ENCODE measurements around the gene NXT1. TPM values are rescaled to one million over a fixed set of nuclear protein-coding genes. Genes with fewer than 3 reads are reported as not detected.

NXT1 gene
- total and polyA plus RNA-seq, 10 of the 15 experiments (the other 5 are each of a cell fraction or from before 2014, with no cell fraction given) = 10.2 to 66.7 (median 44.0) TPM

DNA sequence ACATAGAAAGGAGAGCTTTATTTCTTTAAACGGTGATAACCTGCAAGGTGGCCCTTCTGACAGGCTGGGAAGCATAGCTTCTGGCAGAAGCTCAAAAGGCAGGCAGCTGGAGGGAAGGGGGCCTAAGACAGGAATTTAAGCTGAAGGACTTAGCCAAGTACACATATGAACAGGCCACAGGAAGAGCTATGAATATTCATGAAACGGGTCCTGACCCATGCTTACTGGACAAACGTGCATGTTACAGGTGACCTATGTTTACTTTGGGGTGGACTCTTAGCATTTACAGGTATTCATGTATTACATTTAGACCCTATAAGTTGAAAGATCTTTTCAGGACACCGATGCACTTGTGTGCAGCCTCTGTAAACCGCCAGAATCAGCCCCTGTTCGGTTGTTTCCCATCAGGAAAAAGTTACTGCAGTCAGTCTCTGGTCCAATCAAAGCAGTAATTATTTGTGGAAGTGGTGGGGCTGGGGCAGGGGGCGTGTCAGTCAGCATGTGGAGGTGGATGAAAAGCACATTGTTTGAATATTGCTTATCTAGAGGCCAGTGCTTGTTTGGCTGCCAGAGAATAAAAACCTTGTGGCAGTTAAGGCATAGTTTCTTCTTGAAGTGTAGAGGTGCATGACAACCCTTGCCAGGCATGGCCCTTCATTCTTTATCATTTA, 8.5 kb downstream of the NXT1 start:
- H3K9ac ChIP-seq (ENCODE audit: control insufficient read depth, insufficient read depth, low read length) = no peak overlapping the region
- no peak for FAIRE-seq
- DNase-seq (ENCODE audit: low read depth, low spot score) = no peak
- POLR2A ChIA-PET = interaction anchor here (1.3 to 4.5 kb wide), 5 partner anchors 9 to 62 kb away, joined by 4 to 61 read pairs (median 8); partner anchors contain the start of genes NAPB and NXT1
- RAD21 ChIA-PET (ENCODE audit: unreplicated experiment) = interaction anchor here (1.2 to 2.1 kb wide), 4 partner anchors 8 to 62 kb away, joined by 4 to 31 read pairs (median 8); partner anchors contain the start of genes NAPB and NXT1
- H3K36me3 ChIP-seq (ENCODE audit: control insufficient read depth in 2 of 2, insufficient read depth in 2 of 2, low read length in 1 of 2) = peaks cover 3 to 8% of the 10 kb centered on the region in 2 experiments; a peak in 3 of 4 replicates
- SMC1A ChIA-PET (ENCODE audit: uncharacterized antibody, unreplicated experiment) = interaction anchor here (1.0 to 2.2 kb wide), 6 partner anchors 8 to 87 kb away, joined by 3 to 14 read pairs (median 5); partner anchors contain the start of gene NXT1
- H3K4me3 ChIP-seq = 0 out of 2 replicates have a peak overlapping the region, but pooled peaks have one; percentile 33
- TF ChIP-seq ZNF384 (IDR thresholded peaks at IDR 0.05; ENCODE audit: borderline replicate concordance, low read depth, low read length) (no peak), CREB1 (IDR thresholded peaks at IDR 0.05; ENCODE audit: low read depth) (no peak), POLR2AphosphoS2 (IDR thresholded peaks at IDR 0.05; ENCODE audit: low read depth, low read length) (no peak), NBN (IDR thresholded peaks at IDR 0.05) (no peak), NFYA (IDR thresholded peaks at IDR 0.05; ENCODE audit: borderline replicate concordance, low read depth, low read length) (no peak), SMAD1 (IDR thresholded peaks at IDR 0.05; ENCODE audit: low read depth, partially characterized antibody) (no peak), WRNIP1 (IDR thresholded peaks at IDR 0.05; ENCODE audit: borderline replicate concordance, low read depth, low read length) (no peak), CEBPB (IDR thresholded peaks at IDR 0.05; ENCODE audit: borderline replicate concordance in 1 of 2, low read depth in 2 of 2, low read length in 2 of 2) (no peak), CHD2 (IDR thresholded peaks at IDR 0.05; ENCODE audit: borderline replicate concordance, low read depth, low read length) (no peak)
- TF ChIP-seq, protein P1, sequence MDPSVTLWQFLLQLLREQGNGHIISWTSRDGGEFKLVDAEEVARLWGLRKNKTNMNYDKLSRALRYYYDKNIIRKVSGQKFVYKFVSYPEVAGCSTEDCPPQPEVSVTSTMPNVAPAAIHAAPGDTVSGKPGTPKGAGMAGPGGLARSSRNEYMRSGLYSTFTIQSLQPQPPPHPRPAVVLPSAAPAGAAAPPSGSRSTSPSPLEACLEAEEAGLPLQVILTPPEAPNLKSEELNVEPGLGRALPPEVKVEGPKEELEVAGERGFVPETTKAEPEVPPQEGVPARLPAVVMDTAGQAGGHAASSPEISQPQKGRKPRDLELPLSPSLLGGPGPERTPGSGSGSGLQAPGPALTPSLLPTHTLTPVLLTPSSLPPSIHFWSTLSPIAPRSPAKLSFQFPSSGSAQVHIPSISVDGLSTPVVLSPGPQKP (IDR thresholded peaks at IDR 0.05; ENCODE audit: low read depth, low read length) = no peak
- TF ChIP-seq, protein P2, sequence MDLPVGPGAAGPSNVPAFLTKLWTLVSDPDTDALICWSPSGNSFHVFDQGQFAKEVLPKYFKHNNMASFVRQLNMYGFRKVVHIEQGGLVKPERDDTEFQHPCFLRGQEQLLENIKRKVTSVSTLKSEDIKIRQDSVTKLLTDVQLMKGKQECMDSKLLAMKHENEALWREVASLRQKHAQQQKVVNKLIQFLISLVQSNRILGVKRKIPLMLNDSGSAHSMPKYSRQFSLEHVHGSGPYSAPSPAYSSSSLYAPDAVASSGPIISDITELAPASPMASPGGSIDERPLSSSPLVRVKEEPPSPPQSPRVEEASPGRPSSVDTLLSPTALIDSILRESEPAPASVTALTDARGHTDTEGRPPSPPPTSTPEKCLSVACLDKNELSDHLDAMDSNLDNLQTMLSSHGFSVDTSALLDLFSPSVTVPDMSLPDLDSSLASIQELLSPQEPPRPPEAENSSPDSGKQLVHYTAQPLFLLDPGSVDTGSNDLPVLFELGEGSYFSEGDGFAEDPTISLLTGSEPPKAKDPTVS (IDR thresholded peaks at IDR 0.05; ENCODE audit: low read depth, low read length) = no peak
- H2AFZ ChIP-seq (ENCODE audit: control insufficient read depth, low read depth, low read length) = no peak overlapping the region
- H3K9me3 ChIP-seq (replicated peaks; ENCODE audit: control insufficient read depth, insufficient read depth, low read length) = no peaks in the 10 kb centered on the region
- H3K27ac ChIP-seq (ENCODE audit: control insufficient read depth, insufficient read depth) = no peak overlapping the region
- CTCF ChIA-PET = interaction anchor here (0.9 to 2.0 kb wide), 5 partner anchors 9 to 62 kb away, joined by 4 to 9 read pairs (median 6); partner anchors contain the start of gene NAPB
- peaks cover 7% of the 10 kb centered on the region for H3K4me1 ChIP-seq (ENCODE audit: control insufficient read depth, insufficient read depth, low read length)
- ATAC-seq = no peak
- H3K27me3 ChIP-seq (replicated peaks in 1 of 2; ENCODE audit: control insufficient read depth in 2 of 2, insufficient read depth in 2 of 2, low read length in 1 of 2) = no peaks in the 10 kb centered on the region
- peaks cover 29% of the 10 kb centered on the region for H3K79me2 ChIP-seq (ENCODE audit: control insufficient read depth, insufficient read depth, low read length)
- H4K20me1 ChIP-seq (ENCODE audit: control insufficient read depth, insufficient read depth) = no peaks in the 10 kb centered on the region
- WGBS (ENCODE audit: insufficient coverage, insufficient replicate concordance, low lambda C conversion rate, missing lambda C conversion rate) = 62% methylated on average over 7 of the region's 7 CpGs
- in situ Hi-C loops (cut with MboI) = loop anchor here (25.0 kb wide), 2 partner anchors 1703 to 1903 kb away; partner anchors contain the start of gene ACSS1
- H3K4me2 ChIP-seq (ENCODE audit: control insufficient read depth, insufficient read depth) = no peak overlapping the region
- intact Hi-C loops (cut with micrococcal nuclease; ENCODE audit: unreplicated experiment) = loop anchor here (1.0 kb wide), 1 partner anchor 9 kb away; the partner anchor contains the start of gene NXT1
- BruUV-seq (replicated peaks) = no TSS peak

All from GM12878 (cell line).